Measurements from ENCODE around the gene KIAA1755.
"Not testable (repeated sequence)": the region's sequence is repeated elsewhere in the genome, so short reads cannot be mapped to it uniquely, and the experiment has no call there.

The KIAA1755 gene

GRCh38 chr20:38284893-38285444, 24.4 kb upstream of the KIAA1755 start:
- in situ Hi-C loops (cut with HindIII; ENCODE audit: low pct_ligation_motif_present, low sequenced_read_pairs) = no loop called here
- H3K4me3 ChIP-seq (ENCODE audit: low read depth, low read length) = no peak overlapping the region
- no peaks in the 10 kb centered on the region for H3K36me3 ChIP-seq (replicated peaks)
- no peak for DNase-seq
- TF ChIP-seq CTCF (IDR thresholded peaks at IDR 0.05; ENCODE audit: low read depth, low read length, missing control alignments) = no peak
- H3K27me3 ChIP-seq (replicated peaks) = no peaks in the 10 kb centered on the region
- H3K27ac ChIP-seq = no peak overlapping the region

- H3K36me3 ChIP-seq (replicated peaks); in situ Hi-C loops (cut with HindIII; ENCODE audit: low pct_ligation_motif_present, low sequenced_read_pairs); DNase-seq; H3K4me3 ChIP-seq (ENCODE audit: low read depth, low read length); H3K27me3 ChIP-seq (replicated peaks); H3K27ac ChIP-seq: not testable (repeated sequence)
Measured at GRCh38 chr20:38284066-38284650, 23.6 kb upstream of the KIAA1755 start.

- Histone ChIP-seq H3K27ac (no peak overlapping the region), H3K4me3 (ENCODE audit: low read depth, low read length) (no peak overlapping the region), H3K27me3 (replicated peaks) (no peaks in the 10 kb centered on the region), H3K36me3 (replicated peaks) (no peaks in the 10 kb centered on the region)
- peak; percentile 12 for TF ChIP-seq CTCF (IDR thresholded peaks at IDR 0.05; ENCODE audit: low read depth, low read length, missing control alignments)
- in situ Hi-C loops (cut with HindIII; ENCODE audit: low pct_ligation_motif_present, low sequenced_read_pairs) = no loop called here
- no peak for DNase-seq
Measured at GRCh38 chr20:38283236-38283635, 22.7 kb upstream of the KIAA1755 start.

- H3K4me3 ChIP-seq (ENCODE audit: low read depth, low read length); H3K36me3 ChIP-seq (replicated peaks); H3K27me3 ChIP-seq (replicated peaks); DNase-seq; in situ Hi-C loops (cut with HindIII; ENCODE audit: low pct_ligation_motif_present, low sequenced_read_pairs): not testable (repeated sequence)
- TF ChIP-seq CTCF (IDR thresholded peaks at IDR 0.05; ENCODE audit: low read depth, low read length, missing control alignments) = peak; percentile 18
- peak overlapping the region; percentile 100 for H3K27ac ChIP-seq
Measured at GRCh38 chr20:38281176-38281915, 20.8 kb upstream of the KIAA1755 start.

GRCh38 chr20:38278763-38279162, 18.2 kb upstream of the KIAA1755 start:
- peak overlapping the region; percentile 100 for H3K27ac ChIP-seq
- H3K36me3 ChIP-seq (replicated peaks) = no peaks in the 10 kb centered on the region
- no peaks in the 10 kb centered on the region for H3K27me3 ChIP-seq (replicated peaks)
- no peak overlapping the region for H3K4me3 ChIP-seq (ENCODE audit: low read depth, low read length)
- in situ Hi-C loops (cut with HindIII; ENCODE audit: low pct_ligation_motif_present, low sequenced_read_pairs) = no loop called here
- no peak for TF ChIP-seq CTCF (IDR thresholded peaks at IDR 0.05; ENCODE audit: low read depth, low read length, missing control alignments)
- no peak for DNase-seq

GRCh38 chr20:38278131-38278530, 17.6 kb upstream of the KIAA1755 start:
- DNase-seq = peak; percentile 94

More at GRCh38 chr20:38278131-38278530, 17.6 kb upstream of the KIAA1755 start:
- H3K4me3 ChIP-seq (ENCODE audit: low read depth, low read length) = no peak overlapping the region
- no peaks in the 10 kb centered on the region for H3K36me3 ChIP-seq (replicated peaks)
- in situ Hi-C loops (cut with HindIII; ENCODE audit: low pct_ligation_motif_present, low sequenced_read_pairs) = no loop called here
- TF ChIP-seq CTCF (IDR thresholded peaks at IDR 0.05; ENCODE audit: low read depth, low read length, missing control alignments) = no peak
- H3K27ac ChIP-seq = peak overlapping the region; percentile 100
- no peaks in the 10 kb centered on the region for H3K27me3 ChIP-seq (replicated peaks)

Data from brain microvascular endothelial cell (primary cell).